Activated CD8-positive, alpha-beta T cell treated with anti-CD3 and anti-CD28 coated beads for 36 hours (primary cell): ENCODE results near the gene ECHDC3. TPM values are rescaled to one million over a fixed set of nuclear protein-coding genes. Genes with fewer than 3 reads are reported as not detected.
A peak's percentile ranks its signal among the peaks of the same experiment; 100 is the strongest.
"Not testable (repeated sequence)": the region's sequence is repeated elsewhere in the genome, so short reads cannot be mapped to it uniquely, and the experiment has no call there.

ENCODE experiments used
- ATAC-seq: fragments of 200-7000 bp; cut with Tn5 transposase; one replicate; pipeline ENCODE4 v1.10.0; 2021; ENCODE audit warnings: mild to moderate bottlenecking, moderate library complexity
- CTCF ChIA-PET: fragments of 350-600 bp; sonication (Branson Sonifier 250); formaldehyde crosslinking; loops from one replicate; lab custom pipeline; 2021; ENCODE audit warnings: antibody characterized with exemption; lab: Charles Lee
- POLR2A ChIA-PET: fragments of 350-600 bp; sonication (Branson Sonifier 250); formaldehyde crosslinking; loops from one replicate; lab custom pipeline; 2021; ENCODE audit warnings: antibody characterized with exemption; lab: Charles Lee
- DNase-seq: peaks from one replicate; pipeline ENCODE4 v3.0.0-alpha.2; 2020
- H3K27ac Mint-ChIP-seq: one replicate; pipeline ENCODE4 v1.8.0; 2021; ENCODE audit warnings: mild to moderate bottlenecking, mixed read lengths
- H3K27me3 Mint-ChIP-seq: one replicate; pipeline ENCODE4 v1.8.0; 2021; ENCODE audit warnings: mixed read lengths
- H3K36me3 Mint-ChIP-seq: one replicate; pipeline ENCODE4 v1.8.0; 2021; ENCODE audit warnings: low read depth, mixed read lengths
- H3K4me1 Mint-ChIP-seq: one replicate; pipeline ENCODE4 v1.8.0; 2021; ENCODE audit warnings: low read depth, mixed read lengths
- H3K4me3 Mint-ChIP-seq: one replicate; pipeline ENCODE4 v1.8.0; 2021; ENCODE audit warnings: mild to moderate bottlenecking, moderate library complexity, mixed read lengths
- H3K9me3 Mint-ChIP-seq: one replicate; pipeline ENCODE4 v1.8.0; 2021; ENCODE audit warnings: mixed read lengths
- intact Hi-C: fragments of 100-400 bp; cut with micrococcal nuclease; formaldehyde crosslinking; loops from one replicate; pipeline ENCODE4 v1.10.0; 2022
- total RNA-seq, 2 experiments: library from RNA; stranded (reverse); gene quantifications; one replicate each; pipeline ENCODE4 v1.2.3, GENCODE V29; 2021
- TF ChIP-seq, protein P1 (sequence below): fragments of 200-600 bp; IDR thresholded peaks from one replicate; pipeline ENCODE4 v1.8.0; 2022; ENCODE audit warnings: antibody characterized with exemption, mild to moderate bottlenecking

The ECHDC3 gene
- total RNA-seq, 2 experiments from 2014 or later: 1.1 to 1.7 TPM

DNA sequence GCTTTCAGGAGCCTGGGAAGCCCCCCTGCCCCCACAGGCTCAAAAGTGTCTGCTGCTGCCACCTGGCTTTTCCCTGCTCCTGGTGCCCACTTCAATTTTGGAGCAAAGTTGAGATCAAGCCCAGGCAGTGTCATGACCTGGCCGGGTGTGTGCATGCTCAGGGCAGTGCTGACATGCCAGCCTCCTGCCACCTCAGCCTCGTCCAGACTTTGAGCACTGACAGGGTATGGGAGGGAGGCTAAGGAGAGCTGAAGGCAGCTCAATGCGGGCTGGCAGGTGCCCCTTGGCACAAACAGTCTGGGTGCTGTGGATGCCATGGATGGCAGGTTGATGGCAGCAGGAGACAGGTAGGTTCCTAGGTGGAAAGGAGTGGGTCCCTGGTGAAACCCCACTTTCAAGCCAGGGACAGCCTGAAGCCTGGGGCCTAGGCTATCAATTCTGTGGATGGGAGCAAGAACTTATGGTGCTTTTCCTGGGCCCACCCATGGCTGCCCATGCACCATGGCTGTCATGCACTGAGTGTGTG, 12.3 kb upstream of the ECHDC3 start:
- ChIA-PET CTCF (interaction anchor here (2.5 kb wide), 1 partner anchor 28 kb away, joined by 8 read pairs; no protein-coding TSS in a partner anchor), POLR2A (no interaction called here)
- Mint-ChIP-seq H3K36me3 (no peaks in the 10 kb centered on the region), H3K4me1 (peaks cover 4% of the 10 kb centered on the region), H3K27me3 (peaks cover 14% of the 10 kb centered on the region), H3K27ac (no peak overlapping the region), H3K9me3 (peaks cover 4% of the 10 kb centered on the region), H3K4me3 (no peak overlapping the region)
- no peak for ATAC-seq
- intact Hi-C loops: no loop called here
- DNase-seq: no peak
- TF ChIP-seq, protein P1, sequence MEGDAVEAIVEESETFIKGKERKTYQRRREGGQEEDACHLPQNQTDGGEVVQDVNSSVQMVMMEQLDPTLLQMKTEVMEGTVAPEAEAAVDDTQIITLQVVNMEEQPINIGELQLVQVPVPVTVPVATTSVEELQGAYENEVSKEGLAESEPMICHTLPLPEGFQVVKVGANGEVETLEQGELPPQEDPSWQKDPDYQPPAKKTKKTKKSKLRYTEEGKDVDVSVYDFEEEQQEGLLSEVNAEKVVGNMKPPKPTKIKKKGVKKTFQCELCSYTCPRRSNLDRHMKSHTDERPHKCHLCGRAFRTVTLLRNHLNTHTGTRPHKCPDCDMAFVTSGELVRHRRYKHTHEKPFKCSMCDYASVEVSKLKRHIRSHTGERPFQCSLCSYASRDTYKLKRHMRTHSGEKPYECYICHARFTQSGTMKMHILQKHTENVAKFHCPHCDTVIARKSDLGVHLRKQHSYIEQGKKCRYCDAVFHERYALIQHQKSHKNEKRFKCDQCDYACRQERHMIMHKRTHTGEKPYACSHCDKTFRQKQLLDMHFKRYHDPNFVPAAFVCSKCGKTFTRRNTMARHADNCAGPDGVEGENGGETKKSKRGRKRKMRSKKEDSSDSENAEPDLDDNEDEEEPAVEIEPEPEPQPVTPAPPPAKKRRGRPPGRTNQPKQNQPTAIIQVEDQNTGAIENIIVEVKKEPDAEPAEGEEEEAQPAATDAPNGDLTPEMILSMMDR: no peak

DNA sequence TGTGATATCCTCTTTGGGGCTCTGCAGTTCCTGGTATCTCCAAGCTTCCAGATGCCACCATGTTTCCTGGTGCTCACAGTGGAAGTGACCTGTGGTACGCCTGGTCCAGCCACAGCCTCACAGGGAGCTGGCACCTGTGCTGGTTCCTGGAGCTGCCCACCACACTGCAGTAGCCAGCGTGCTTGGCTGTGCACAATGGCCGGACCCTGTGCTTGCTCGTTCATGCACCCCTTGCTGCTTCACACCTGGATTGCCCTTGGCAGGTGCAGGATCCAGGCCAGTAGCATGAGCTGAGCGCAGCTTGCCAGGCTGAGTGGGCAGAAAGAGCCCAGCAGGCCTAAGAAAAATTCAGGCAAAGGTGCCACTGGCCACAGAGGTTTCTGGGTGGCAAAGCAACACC, 11.4 kb upstream of the ECHDC3 start:
- DNase-seq: no peak
- H3K4me1 Mint-ChIP-seq: no peaks in the 10 kb centered on the region
- ChIA-PET CTCF (interaction anchor here (1.1 kb wide), 1 partner anchor 15 kb away, joined by 3 read pairs; no protein-coding TSS in a partner anchor), POLR2A (no interaction called here)
- TF ChIP-seq, protein P1: no peak
- H3K27ac Mint-ChIP-seq: no peak overlapping the region
- no peaks in the 10 kb centered on the region for H3K36me3 Mint-ChIP-seq
- H3K9me3 Mint-ChIP-seq: peaks cover 4% of the 10 kb centered on the region
- ATAC-seq: no peak
- no peak overlapping the region for H3K4me3 Mint-ChIP-seq
- intact Hi-C loops: no loop called here
- peaks cover 8% of the 10 kb centered on the region for H3K27me3 Mint-ChIP-seq

DNA sequence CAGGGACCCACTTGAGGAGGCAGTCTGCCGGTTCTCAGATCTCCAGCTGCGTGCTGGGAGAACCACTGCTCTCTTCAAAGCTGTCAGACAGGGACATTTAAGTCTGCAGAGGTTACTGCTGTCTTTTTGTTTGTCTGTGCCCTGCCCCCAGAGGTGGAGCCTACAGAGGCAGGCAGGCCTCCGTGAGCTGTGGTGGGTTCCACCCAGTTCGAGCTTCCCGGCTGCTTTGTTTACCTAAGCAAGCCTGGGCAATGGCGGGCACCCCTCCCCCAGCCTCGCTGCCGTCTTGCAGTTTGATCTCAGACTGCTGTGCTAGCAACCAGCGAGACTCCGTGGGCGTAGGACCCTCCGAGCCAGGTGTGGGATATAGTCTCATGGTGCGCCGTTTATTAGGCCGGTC, 5.4 kb upstream of the ECHDC3 start:
- ATAC-seq, H3K4me3 Mint-ChIP-seq, H3K36me3 Mint-ChIP-seq, DNase-seq, CTCF ChIA-PET, intact Hi-C loops, H3K4me1 Mint-ChIP-seq, H3K9me3 Mint-ChIP-seq, POLR2A ChIA-PET, H3K27me3 Mint-ChIP-seq, H3K27ac Mint-ChIP-seq: not testable (repeated sequence)

DNA sequence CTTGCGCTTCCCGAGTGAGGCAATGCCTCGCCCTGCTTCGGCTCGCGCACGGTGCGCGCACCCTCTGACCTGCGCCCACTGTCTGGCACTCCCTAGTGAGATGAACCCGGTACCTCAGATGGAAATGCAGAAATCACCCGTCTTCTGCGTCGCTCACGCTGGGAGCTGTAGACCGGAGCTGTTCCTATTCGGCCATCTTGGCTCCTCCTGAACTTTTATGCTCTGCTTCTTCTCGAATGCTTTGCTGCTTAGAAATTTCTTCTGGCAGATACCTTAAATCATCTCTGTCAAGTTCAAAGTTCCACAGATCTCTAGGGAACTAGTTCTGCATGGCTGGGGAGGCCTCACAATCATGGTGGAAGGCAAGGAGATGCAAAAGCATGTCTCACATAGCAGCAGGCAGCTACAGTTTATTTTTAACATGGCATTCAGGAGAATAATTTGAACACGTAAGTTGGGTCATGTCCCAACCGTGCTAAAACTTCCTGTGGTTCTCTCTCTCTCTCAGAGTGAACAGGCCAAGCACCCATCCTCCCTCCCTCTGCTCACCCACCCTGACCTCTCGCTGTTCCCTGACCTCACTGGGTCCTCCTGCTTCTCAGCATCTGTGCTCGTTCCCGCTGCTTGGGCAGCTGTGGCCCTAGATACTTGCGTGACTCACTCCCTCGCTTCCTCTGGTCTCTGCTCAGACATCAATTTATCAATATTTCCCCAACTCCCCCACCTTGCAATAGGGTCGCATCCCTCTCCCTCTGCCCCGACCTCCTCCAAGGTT, 4.7 kb upstream of the ECHDC3 start:
- H3K9me3 Mint-ChIP-seq, ATAC-seq, H3K27ac Mint-ChIP-seq, H3K4me1 Mint-ChIP-seq, DNase-seq, CTCF ChIA-PET, H3K27me3 Mint-ChIP-seq, intact Hi-C loops, H3K36me3 Mint-ChIP-seq: not testable (repeated sequence)
- H3K4me3 Mint-ChIP-seq: peak overlapping the region; percentile 31
- POLR2A ChIA-PET: interaction anchor here (1.0 kb wide), 1 partner anchor 27 kb away, joined by 4 read pairs; no protein-coding TSS in a partner anchor

DNA sequence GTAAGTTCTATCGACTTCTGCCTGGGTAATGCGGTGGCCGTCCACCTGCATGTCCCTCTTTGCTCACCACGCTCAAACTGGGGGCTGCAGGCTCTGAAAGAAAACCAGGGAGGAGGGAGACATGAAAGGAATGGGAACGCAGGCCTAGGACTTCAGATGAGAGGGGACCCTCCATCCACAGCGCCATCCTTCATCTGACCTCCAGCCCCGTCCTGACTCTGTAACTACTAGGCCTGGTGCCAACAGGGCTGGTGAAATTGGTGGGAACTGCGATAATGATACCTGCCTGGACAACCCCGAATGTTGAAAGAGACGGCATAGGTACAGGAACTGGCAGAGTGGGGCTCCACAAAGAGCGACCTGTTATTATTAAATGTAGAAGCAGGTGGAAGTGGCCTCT, 1.3 kb upstream of the ECHDC3 start:
- POLR2A ChIA-PET: no interaction called here
- Mint-ChIP-seq H3K9me3 (no peaks in the 10 kb centered on the region), H3K4me3 (no peak overlapping the region)

More for the DNA sequence above, 1.3 kb upstream of the ECHDC3 start:
- peaks cover 18% of the 10 kb centered on the region for H3K27me3 Mint-ChIP-seq
- peaks cover 7% of the 10 kb centered on the region for H3K4me1 Mint-ChIP-seq
- H3K27ac Mint-ChIP-seq: no peak overlapping the region
- H3K36me3 Mint-ChIP-seq: no peaks in the 10 kb centered on the region
- no peak for DNase-seq
- intact Hi-C loops: no loop called here
- TF ChIP-seq, protein P1: no peak
- CTCF ChIA-PET: interaction anchor here (1.4 kb wide), 1 partner anchor 219 kb away, joined by 3 read pairs; no protein-coding TSS in a partner anchor
- no peak for ATAC-seq
